Measurements from ENCODE around the gene PPP1R27. TPM values are rescaled to one million over a fixed set of nuclear protein-coding genes. Genes with fewer than 3 reads are reported as not detected.
A peak's percentile ranks its signal among the peaks of the same experiment; 100 is the strongest.

Gene PPP1R27
- total RNA-seq, 1 experiment from 2014 or later: not detected

DNA sequence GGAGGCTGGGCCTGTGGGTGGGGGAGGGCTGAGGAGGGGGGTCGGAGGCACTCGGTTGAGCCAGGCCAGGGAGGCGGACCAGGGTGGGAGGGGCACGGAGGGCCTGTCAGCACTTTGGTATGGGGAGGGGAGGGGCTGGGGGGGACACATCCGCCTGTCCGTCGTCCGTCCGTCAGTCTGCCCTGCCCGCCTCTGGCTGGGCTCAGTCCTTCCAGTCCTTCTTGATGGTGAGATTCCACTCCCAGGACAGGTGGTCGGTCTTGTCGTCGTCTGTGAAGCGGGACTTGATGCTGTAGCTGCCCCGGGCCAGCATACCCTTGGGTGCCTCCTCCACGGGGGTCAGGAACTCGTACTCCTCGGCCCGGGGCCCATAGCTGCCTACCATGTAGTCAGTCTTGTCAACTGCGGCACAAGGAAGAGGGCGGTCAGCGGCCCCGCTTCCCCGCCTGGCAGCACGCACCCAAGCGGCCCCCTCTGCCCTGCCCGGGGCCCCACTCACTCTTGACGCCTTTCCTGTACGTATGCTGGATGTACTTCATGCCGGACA, 33.9 kb upstream of the PPP1R27 start:
- ChIA-PET POLR2A (ENCODE audit: low non-redundant PET) (interaction anchor here (0.5 kb wide), 1 partner anchor 14 kb away, joined by 3 read pairs; no protein-coding TSS in a partner anchor), CTCF (no interaction called here)
- H3K9me3 ChIP-seq (ENCODE audit: low read depth, low read length, poor library complexity, severe bottlenecking): no peaks in the 10 kb centered on the region
- peaks cover 37% of the 10 kb centered on the region for H3K36me3 ChIP-seq (ENCODE audit: insufficient read depth, low read length, poor library complexity, severe bottlenecking)
- peaks cover 31% of the 10 kb centered on the region for H3K4me1 ChIP-seq (ENCODE audit: insufficient read depth, low read length, poor library complexity, severe bottlenecking)
- peak overlapping the region; percentile 94 for H3K27ac ChIP-seq (ENCODE audit: low read depth, low read length, poor library complexity, severe bottlenecking)
- no peaks in the 10 kb centered on the region for H3K27me3 ChIP-seq (replicated peaks; ENCODE audit: insufficient read depth, low read depth, low read length, poor library complexity)
- intact Hi-C loops (cut with micrococcal nuclease; ENCODE audit: unreplicated experiment): no loop called here
- DNase-seq (ENCODE audit: low spot score): no peak
- peak overlapping the region; percentile 80 for H3K4me3 ChIP-seq (ENCODE audit: low read depth, low read length, poor library complexity, severe bottlenecking)
- BruUV-seq (replicated peaks): TSS peak; percentile 75
- TF ChIP-seq EZH2 (IDR thresholded peaks at IDR 0.05; ENCODE audit: borderline replicate concordance, low read depth, low read length, poor library complexity, severe bottlenecking): no peak
- TF ChIP-seq, protein P1, sequence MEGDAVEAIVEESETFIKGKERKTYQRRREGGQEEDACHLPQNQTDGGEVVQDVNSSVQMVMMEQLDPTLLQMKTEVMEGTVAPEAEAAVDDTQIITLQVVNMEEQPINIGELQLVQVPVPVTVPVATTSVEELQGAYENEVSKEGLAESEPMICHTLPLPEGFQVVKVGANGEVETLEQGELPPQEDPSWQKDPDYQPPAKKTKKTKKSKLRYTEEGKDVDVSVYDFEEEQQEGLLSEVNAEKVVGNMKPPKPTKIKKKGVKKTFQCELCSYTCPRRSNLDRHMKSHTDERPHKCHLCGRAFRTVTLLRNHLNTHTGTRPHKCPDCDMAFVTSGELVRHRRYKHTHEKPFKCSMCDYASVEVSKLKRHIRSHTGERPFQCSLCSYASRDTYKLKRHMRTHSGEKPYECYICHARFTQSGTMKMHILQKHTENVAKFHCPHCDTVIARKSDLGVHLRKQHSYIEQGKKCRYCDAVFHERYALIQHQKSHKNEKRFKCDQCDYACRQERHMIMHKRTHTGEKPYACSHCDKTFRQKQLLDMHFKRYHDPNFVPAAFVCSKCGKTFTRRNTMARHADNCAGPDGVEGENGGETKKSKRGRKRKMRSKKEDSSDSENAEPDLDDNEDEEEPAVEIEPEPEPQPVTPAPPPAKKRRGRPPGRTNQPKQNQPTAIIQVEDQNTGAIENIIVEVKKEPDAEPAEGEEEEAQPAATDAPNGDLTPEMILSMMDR (conservative IDR thresholded peaks at IDR 0.05; ENCODE audit: low read depth, low read length): no peak

DNA sequence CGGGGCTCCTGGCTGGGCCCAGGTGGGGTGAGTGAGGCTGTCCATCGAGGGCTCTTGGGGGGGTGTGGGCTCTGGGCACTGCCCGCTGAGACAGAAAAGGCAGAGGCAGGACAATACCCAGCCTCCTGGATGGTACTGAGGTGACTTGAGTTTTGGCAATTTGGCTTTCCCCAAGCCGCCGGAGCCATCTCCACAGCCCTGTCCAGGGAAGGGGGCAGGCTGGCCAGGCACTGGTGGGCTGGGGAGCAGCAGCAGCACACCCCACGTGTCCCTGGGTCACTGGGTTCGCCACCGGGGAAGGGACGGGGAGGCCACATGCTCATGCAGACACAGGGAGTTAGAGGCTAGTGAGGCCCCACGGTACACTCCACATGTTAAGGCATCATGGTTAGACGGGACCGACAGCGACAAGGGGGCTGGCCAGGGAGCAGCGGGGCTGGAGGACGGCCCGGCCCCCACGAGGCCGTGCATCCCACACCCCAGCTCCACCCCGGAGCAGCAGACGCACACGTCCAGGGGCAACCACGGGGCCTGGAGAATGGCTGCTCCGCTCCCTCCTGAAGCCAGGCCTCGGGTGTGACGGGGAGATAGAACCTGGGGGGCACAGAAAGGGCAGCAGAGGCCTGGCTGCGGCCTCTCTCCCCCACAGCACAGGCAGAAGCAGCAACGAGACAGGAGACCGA, 33.3 kb upstream of the PPP1R27 start:
- Histone ChIP-seq H3K4me1 (ENCODE audit: insufficient read depth, low read length, poor library complexity, severe bottlenecking) (peaks cover 31% of the 10 kb centered on the region), H3K36me3 (ENCODE audit: insufficient read depth, low read length, poor library complexity, severe bottlenecking) (peaks cover 43% of the 10 kb centered on the region), H3K4me3 (ENCODE audit: low read depth, low read length, poor library complexity, severe bottlenecking) (no peak overlapping the region), H3K27ac (ENCODE audit: low read depth, low read length, poor library complexity, severe bottlenecking) (peak overlapping the region; percentile 81), H3K27me3 (replicated peaks; ENCODE audit: insufficient read depth, low read depth, low read length, poor library complexity) (no peaks in the 10 kb centered on the region), H3K9me3 (ENCODE audit: low read depth, low read length, poor library complexity, severe bottlenecking) (no peaks in the 10 kb centered on the region)
- intact Hi-C loops (cut with micrococcal nuclease; ENCODE audit: unreplicated experiment): no loop called here
- CTCF ChIA-PET: no interaction called here
- TF ChIP-seq EZH2 (IDR thresholded peaks at IDR 0.05; ENCODE audit: borderline replicate concordance, low read depth, low read length, poor library complexity, severe bottlenecking): no peak
- TF ChIP-seq, protein P1 (conservative IDR thresholded peaks at IDR 0.05; ENCODE audit: low read depth, low read length): no peak
- POLR2A ChIA-PET (ENCODE audit: low non-redundant PET): interaction anchor here (0.5 kb wide), 1 partner anchor 13 kb away, joined by 3 read pairs; no protein-coding TSS in a partner anchor
- DNase-seq (ENCODE audit: low spot score): no peak
- no TSS peak for BruUV-seq (replicated peaks)

DNA sequence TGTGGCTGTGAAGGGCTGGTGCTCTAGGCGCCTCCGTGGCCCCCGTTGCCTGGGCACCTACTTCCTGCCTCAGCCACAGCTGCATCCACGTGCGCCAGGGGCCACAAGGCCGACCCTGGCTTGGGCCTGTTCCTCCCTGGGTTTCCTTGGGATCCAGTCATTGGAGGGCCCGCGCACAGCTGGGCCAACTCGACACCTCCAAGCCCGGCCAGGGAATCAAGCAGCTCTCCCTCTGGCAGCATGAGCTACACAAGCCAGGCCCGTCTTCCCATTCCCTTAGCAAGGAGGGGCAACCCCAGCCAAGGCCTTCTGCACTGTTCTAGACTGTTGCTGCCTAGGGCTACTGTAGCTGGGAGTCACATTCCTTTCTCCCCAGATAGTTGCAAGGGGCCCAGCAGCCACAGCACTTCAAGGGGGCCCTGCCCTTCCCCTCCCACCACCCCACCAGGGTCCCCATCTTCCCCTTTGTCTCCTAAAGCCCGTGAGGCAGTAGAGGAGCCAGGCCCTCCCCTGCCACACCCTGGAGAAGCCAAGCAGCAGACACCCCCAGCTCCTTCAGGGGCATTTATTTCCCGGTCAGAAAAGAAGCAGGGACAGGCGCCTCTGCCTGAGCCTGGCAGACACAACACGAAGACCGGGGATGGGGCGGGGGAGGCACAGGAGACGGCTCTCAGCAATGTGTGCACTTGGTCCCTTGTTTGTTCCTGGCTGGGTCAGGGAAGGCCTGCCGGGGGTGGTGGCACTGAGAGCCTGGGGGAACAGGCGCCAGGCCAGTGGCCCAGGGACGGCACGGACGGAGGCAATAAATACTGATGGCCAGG, 32.5 kb upstream of the PPP1R27 start:
- no peak overlapping the region for H3K4me3 ChIP-seq (ENCODE audit: low read depth, low read length, poor library complexity, severe bottlenecking)
- H3K27me3 ChIP-seq (replicated peaks; ENCODE audit: insufficient read depth, low read depth, low read length, poor library complexity): no peaks in the 10 kb centered on the region
- ChIA-PET CTCF (no interaction called here), POLR2A (ENCODE audit: low non-redundant PET) (no interaction called here)
- H3K9me3 ChIP-seq (ENCODE audit: low read depth, low read length, poor library complexity, severe bottlenecking): no peaks in the 10 kb centered on the region
- TF ChIP-seq, protein P1 (conservative IDR thresholded peaks at IDR 0.05; ENCODE audit: low read depth, low read length): no peak
- TF ChIP-seq EZH2 (IDR thresholded peaks at IDR 0.05; ENCODE audit: borderline replicate concordance, low read depth, low read length, poor library complexity, severe bottlenecking): no peak
- DNase-seq (ENCODE audit: low spot score): peak; percentile 57
- peaks cover 32% of the 10 kb centered on the region for H3K4me1 ChIP-seq (ENCODE audit: insufficient read depth, low read length, poor library complexity, severe bottlenecking)
- peaks cover 47% of the 10 kb centered on the region for H3K36me3 ChIP-seq (ENCODE audit: insufficient read depth, low read length, poor library complexity, severe bottlenecking)
- no TSS peak for BruUV-seq (replicated peaks)
- intact Hi-C loops (cut with micrococcal nuclease; ENCODE audit: unreplicated experiment): no loop called here
- peak overlapping the region; percentile 81 for H3K27ac ChIP-seq (ENCODE audit: low read depth, low read length, poor library complexity, severe bottlenecking)
